Choroid plexus epithelial cell (primary cell): ENCODE results near the gene CACNA1F.
"Not testable (repeated sequence)": the region's sequence is repeated elsewhere in the genome, so short reads cannot be mapped to it uniquely, and the experiment has no call there.

Source experiments
- DNase-seq: peaks from one replicate; pipeline ENCODE4 v3.0.0-alpha.2; 2010; ENCODE audit warnings: low read depth
- H3K4me3 ChIP-seq: 2 replicates; pipeline ENCODE4 v1.5.1; 2011; ENCODE audit warnings: low read depth, mild to moderate bottlenecking, control low read depth, low read length, moderate library complexity
- TF ChIP-seq, protein P1 (sequence below): conservative IDR thresholded peaks from 2 replicates; pipeline ENCODE4 v1.5.1; 2011; ENCODE audit warnings: low read depth, mild to moderate bottlenecking, control low read depth, inconsistent platforms, low read length, moderate library complexity

The CACNA1F gene

DNA sequence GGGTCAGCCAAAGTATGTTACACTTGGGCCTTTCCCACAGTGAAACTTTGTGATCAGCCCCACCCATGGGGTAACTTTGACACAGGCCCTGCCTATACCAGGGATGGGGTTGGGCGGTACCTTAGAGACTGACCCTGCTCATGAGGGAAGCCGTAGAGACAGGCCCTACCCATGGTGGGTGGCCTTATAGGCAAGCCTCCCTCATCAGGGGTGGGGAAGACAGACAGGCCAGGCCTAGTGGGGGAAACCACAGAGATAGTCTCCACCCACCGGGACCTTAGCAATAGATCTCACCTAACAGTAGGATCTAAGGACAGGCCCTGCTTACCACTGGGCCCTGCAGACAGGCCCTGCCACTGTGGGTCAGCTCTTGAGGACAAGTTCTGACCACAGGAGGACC lies 54.6 kb downstream of the CACNA1F start:
- no peak for DNase-seq
- TF ChIP-seq, protein P1, sequence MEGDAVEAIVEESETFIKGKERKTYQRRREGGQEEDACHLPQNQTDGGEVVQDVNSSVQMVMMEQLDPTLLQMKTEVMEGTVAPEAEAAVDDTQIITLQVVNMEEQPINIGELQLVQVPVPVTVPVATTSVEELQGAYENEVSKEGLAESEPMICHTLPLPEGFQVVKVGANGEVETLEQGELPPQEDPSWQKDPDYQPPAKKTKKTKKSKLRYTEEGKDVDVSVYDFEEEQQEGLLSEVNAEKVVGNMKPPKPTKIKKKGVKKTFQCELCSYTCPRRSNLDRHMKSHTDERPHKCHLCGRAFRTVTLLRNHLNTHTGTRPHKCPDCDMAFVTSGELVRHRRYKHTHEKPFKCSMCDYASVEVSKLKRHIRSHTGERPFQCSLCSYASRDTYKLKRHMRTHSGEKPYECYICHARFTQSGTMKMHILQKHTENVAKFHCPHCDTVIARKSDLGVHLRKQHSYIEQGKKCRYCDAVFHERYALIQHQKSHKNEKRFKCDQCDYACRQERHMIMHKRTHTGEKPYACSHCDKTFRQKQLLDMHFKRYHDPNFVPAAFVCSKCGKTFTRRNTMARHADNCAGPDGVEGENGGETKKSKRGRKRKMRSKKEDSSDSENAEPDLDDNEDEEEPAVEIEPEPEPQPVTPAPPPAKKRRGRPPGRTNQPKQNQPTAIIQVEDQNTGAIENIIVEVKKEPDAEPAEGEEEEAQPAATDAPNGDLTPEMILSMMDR, result no peak
- no peak overlapping the region for H3K4me3 ChIP-seq

DNA sequence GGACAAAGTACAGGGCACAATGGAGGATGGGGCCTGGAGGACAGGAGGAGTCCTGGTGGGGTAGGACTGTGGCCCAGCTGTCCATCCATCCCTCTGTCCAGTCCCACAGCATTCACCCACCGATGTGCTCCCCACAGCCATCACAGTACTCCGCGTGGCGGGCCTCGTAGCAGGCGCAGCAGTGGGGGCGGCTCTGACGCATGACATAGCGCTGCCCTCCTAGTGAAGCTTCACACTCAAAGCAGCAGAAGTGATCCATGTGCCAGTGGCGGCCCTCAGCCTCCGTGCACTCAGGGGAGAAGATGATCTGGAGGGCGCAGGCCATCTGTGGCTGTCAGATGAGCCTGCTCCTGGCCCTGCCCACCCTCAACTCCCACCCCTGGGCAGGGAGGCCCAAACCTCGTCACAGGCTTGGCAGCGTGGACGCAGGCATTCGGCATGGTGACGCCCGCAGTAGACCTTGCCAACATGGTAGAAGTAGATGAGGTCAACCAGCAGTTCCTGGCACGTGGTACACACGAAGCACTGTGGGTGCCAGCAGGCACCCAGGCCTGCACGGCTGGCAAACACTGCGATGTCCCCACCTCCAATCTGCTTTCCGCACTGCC lies 55.2 kb downstream of the CACNA1F start:
- H3K4me3 ChIP-seq, result no peak overlapping the region
- TF ChIP-seq, protein P1, result no peak
- no peak for DNase-seq

DNA sequence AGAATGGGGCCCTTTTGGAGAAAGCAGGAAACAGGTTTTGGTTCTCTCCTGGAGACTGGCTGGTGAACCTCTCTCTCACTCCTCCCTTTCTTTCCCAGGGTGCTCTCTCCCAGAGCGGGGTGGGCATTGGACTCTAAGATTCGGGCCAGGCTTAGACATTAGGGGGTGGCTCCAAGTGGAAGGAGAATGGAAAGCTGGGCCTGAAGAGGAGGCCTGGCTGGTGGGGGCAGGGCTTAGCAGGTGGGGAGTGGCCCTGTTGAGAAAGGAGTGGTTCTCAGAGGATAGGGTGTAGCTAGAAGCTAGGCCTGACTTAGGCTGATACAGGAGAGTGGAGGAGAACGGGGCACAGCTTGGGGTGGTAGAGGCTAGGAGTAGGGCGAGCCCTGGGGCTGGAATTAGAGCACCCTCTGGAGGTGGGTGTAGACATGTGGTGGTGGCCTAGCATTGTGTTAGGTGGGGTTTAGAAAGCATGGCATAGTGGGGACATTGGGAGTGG lies 55.8 kb downstream of the CACNA1F start:
- no peak for DNase-seq
- TF ChIP-seq, protein P1, result peak; percentile 15
- H3K4me3 ChIP-seq, result no peak overlapping the region

DNA sequence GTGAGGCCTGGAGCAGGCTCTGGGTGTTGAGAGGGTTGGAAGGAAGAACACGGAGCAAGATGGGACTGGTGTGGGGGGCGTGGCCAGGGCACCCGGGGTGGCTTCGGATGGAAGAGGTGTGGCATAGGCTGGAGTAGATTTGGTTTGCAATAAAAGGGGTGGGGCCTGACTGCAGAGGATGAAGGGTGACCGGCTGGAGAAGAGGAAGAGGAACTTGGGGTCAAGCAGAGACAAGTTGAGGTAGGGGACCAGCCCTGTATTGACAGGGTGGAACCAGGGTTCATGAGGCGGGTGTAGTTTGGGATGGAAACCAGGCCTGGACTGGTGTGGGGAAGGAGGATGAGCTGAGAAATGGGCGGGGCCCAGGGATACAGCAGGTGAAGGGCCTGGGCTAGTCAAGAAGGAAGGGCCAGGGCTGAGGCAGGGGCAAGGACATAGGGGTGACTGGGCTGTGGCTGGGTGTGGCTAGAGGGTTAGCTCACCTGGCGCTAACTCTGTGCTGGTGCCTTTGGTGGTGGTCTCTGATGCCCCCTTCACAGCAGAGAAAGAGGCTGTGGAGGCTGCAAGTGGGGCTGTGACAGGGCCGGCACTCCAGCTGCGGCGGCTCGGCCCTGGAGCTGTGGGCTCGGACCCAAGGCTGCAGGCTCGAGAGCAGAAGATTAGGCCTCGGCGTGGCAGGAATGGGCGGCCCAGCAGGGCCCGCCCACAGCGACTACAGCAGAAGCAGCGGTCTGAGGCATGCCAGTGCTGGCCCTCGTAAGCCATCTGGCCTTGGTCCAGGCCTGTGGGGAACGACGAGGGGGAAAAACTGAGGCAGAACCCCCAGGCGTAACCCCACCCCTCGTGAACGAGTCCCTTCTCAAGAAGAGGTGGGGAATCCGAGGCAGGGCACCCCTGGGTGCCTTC lies 56.5 kb downstream of the CACNA1F start:
- TF ChIP-seq, protein P1, result no peak
- DNase-seq, result no peak
- no peak overlapping the region for H3K4me3 ChIP-seq

DNA sequence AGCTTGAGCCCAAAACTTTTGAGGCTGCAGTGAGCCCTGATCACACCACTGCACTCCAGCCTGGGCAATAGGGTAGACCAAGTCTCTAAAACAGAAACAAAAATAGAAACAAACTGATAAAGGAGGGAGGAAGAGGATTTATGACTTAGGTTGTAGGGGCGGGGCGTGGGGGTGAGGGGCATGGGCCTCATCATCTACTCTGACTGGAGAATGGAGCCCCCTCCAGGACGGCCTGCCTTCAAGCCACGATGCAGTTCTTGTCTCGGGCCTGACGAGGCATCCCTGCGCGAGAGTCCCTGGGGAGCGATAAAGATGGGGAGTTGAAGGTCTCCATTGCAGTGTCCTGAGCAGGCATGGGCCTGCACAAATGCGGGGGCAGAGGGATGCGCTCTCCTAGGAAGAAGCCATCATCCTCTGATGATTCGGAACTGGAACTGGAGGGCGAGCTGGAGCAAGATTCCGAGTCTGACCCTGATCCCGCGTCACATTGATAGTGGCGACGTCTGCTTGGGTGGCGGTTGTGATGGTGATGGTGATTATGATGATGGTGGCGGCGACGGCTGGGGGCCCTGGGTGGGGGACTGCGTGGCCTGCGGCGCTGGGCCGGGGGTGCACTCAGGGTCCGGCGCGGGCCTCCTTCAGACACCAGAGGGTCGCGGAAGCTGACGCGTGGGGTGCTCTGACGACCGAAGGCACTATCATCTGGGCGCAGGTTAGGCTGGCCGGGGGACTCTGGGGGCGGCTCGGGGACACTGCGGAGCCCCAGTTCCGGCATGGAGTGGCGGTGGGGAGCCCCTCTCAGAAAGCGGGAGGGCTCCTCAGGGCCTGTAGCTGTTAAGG lies 57.5 kb downstream of the CACNA1F start:
- DNase-seq, result no peak
- H3K4me3 ChIP-seq, result no peak overlapping the region
- TF ChIP-seq, protein P1, result no peak

DNA sequence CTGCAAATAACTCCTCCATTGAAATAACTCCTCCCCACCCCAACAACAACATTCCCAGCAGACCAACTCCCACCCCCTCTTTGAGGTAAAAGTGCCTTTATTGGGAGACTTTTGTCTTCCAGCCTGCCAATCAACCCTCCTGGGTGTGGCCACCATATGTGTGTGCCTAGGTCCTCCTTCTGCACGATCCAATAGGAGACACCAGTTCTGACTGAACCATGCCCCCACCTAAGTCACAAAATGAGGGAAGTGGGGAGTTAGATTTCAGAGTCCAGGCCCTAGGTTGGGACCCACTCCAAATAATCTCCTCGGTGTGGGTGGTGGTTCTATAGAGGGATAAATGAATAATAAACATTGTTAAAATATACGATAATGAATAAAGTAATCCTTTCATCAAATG lies 58.4 kb downstream of the CACNA1F start:
- TF ChIP-seq, protein P1, result no peak
- no peak for DNase-seq
- H3K4me3 ChIP-seq, result no peak overlapping the region

DNA sequence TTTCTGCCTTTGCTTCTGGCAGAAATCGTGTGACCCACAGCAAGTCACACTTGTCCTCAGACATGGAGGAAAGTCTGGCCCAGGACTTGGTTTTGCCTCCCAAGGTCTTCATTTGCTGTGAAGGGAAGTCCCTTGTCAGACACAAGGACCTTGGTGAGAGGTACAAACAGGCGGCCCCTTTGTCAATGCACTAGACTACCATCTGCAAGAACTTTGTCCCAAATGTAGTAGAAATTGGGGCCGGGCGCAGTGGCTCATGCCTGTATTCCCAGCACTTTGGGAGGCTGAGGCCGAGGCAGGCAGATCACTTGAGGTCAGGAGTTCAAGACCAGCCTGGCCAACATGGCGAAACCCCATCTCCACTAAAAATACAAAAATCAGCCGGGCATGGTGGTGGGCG lies 59.6 kb downstream of the CACNA1F start:
- not testable (repeated sequence) for H3K4me3 ChIP-seq, DNase-seq
